Erythroblast (primary cell): Measurements from ENCODE around the gene KL.

Experiments used
- GATA1 ChIP-seq: IDR thresholded peaks from 2 replicates; pipeline ENCODE4 v1.6.1; 2011; ENCODE audit warnings: low read depth, mild to moderate bottlenecking, control low read depth, low read length, moderate library complexity
- POLR2A ChIP-seq: IDR thresholded peaks from 2 replicates; pipeline ENCODE4 v1.6.1; 2011; ENCODE audit warnings: mild to moderate bottlenecking, low read length

DNA sequence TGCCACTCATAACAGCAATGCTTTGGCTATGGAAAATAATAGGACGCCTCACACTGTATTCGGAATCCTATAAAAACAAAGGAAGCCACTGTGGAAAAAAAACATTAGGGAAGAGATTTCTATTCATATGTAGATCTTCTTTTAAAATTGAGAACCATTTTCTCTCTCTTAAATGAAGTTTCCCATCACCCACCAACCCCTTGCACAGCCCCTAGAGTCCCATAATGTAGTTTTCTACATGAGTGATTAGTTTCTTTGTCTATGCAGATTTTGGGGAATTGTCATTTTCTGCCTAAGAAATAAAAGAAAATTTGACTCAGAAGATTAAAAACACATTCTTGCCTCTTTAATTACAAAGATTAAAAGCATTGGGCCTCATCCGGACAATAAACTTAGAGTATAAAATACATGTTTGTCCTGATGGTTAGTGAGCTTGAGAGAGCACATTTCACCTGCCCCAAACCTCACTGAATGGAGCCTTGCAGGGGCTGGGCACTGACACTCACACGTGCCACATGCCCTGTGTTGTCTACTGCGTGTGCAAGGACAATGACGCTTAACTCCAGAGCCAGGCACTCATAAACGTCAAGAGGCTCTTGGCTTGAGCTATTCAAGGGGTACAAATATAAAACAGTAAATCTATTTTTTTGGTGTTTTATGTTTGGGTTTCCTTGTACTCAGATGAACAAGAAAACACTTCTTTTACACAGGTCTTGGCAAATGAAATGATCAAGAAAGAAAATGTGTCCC is 40.0 kb upstream of the KL start:
- no peak for TF ChIP-seq POLR2A
- TF ChIP-seq GATA1: no peak
